ENCODE measurements around the gene EN2. TPM values are rescaled to one million over a fixed set of nuclear protein-coding genes. Genes with fewer than 3 reads are reported as not detected.

EN2 gene
- total and polyA plus RNA-seq, 5 donors from 2014 or later = not detected

DNA sequence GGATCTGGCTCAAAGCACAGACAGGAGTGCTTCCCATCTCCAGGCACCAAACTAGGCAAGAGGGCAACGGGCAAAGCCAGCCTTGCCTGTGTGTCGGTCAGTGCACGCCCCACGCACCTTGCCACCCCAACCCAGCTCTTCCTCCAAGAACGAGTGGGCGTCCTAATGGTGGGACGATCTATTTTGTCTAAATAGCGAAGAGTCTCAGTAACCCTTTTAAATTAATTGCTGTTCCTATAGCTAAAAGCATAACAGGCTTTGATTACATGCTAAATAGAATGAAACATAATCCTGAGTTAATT is 12.2 kb downstream of the EN2 start:
- Mint-ChIP-seq H3K36me3 (no peaks in the 10 kb centered on the region), H3K4me3 (no peak overlapping the region), H3K4me1 (peaks cover 0 to 24% (median 1%) of the 10 kb centered on the region in 4 donors), H3K9me3 (peaks cover 0 to 3% (median 0%) of the 10 kb centered on the region in 7 donors), H3K27me3 (peaks cover 86% of the 10 kb centered on the region), H3K27ac (no peak overlapping the region)
- ATAC-seq (ENCODE audit: low read depth in 2 of 2) (no peak), DNase-seq (no peak)
- no peaks in the 10 kb centered on the region for H3K36me3 ChIP-seq (ENCODE audit: control insufficient read depth, insufficient read depth, low read length)
- peaks cover 42% of the 10 kb centered on the region for H3K27me3 ChIP-seq (ENCODE audit: control insufficient read depth, insufficient read depth, low read length)
- H3K27ac ChIP-seq (ENCODE audit: insufficient read depth, low read length, poor library complexity, severe bottlenecking) = no peak overlapping the region
- H3K9me3 ChIP-seq (ENCODE audit: control insufficient read depth in 2 of 2, low read length in 2 of 2) = no peaks in the 10 kb centered on the region
- H3K4me1 ChIP-seq (ENCODE audit: control insufficient read depth, insufficient read depth, low read length, poor library complexity, severe bottlenecking) = peaks cover 22% of the 10 kb centered on the region
- no peak overlapping the region for H3K4me3 ChIP-seq (ENCODE audit: low read depth, low read length)

- H3K27me3 ChIP-seq (ENCODE audit: control insufficient read depth, insufficient read depth, low read length) = peaks cover 45% of the 10 kb centered on the region
- no peak for DNase-seq
Measured at GRCh38 chr7:155470686-155471638, 13.0 kb downstream of the EN2 start.

GRCh38 chr7:155471718-155472117 is 13.8 kb downstream of the EN2 start:
- Mint-ChIP-seq H3K27ac (no peak overlapping the region), H3K36me3 (no peaks in the 10 kb centered on the region), H3K4me3 (no peak overlapping the region), H3K27me3 (peaks cover 82% of the 10 kb centered on the region), H3K9me3 (peaks cover 0 to 3% (median 0%) of the 10 kb centered on the region in 7 donors), H3K4me1 (peaks cover 0 to 20% (median 1%) of the 10 kb centered on the region in 4 donors)
- DNase-seq = no peak
- ATAC-seq (ENCODE audit: low read depth in 2 of 2) = no peak
- H3K9me3 ChIP-seq (ENCODE audit: control insufficient read depth in 2 of 2, low read length in 2 of 2) = peaks cover 0 to 5% of the 10 kb centered on the region in 2 experiments
- H3K4me1 ChIP-seq (ENCODE audit: control insufficient read depth, insufficient read depth, low read length, poor library complexity, severe bottlenecking) = peaks cover 11% of the 10 kb centered on the region
- no peak overlapping the region for H3K27ac ChIP-seq (ENCODE audit: insufficient read depth, low read length, poor library complexity, severe bottlenecking)
- H3K36me3 ChIP-seq (ENCODE audit: control insufficient read depth, insufficient read depth, low read length) = no peaks in the 10 kb centered on the region
- H3K27me3 ChIP-seq (ENCODE audit: control insufficient read depth, insufficient read depth, low read length) = peaks cover 43% of the 10 kb centered on the region
- no peak overlapping the region for H3K4me3 ChIP-seq (ENCODE audit: low read depth, low read length)

More at GRCh38 chr7:155470686-155471638, 13.0 kb downstream of the EN2 start:
- Mint-ChIP-seq H3K36me3 (no peaks in the 10 kb centered on the region), H3K27me3 (peaks cover 82% of the 10 kb centered on the region), H3K9me3 (peaks cover 0 to 3% (median 0%) of the 10 kb centered on the region in 7 donors), H3K4me1 (peaks cover 0 to 22% (median 1%) of the 10 kb centered on the region in 4 donors), H3K4me3 (peak overlapping the region in 1 of 4 donors; percentile 70), H3K27ac (peak overlapping the region in 1 of 3 donors; percentile 10)
- Histone ChIP-seq H3K9me3 (ENCODE audit: control insufficient read depth in 2 of 2, low read length in 2 of 2) (peaks cover 0 to 5% of the 10 kb centered on the region in 2 experiments), H3K4me3 (ENCODE audit: low read depth, low read length) (no peak overlapping the region), H3K36me3 (ENCODE audit: control insufficient read depth, insufficient read depth, low read length) (no peaks in the 10 kb centered on the region), H3K27ac (ENCODE audit: insufficient read depth, low read length, poor library complexity, severe bottlenecking) (no peak overlapping the region), H3K4me1 (ENCODE audit: control insufficient read depth, insufficient read depth, low read length, poor library complexity, severe bottlenecking) (peaks cover 18% of the 10 kb centered on the region)
- ATAC-seq (ENCODE audit: low read depth in 2 of 2) = no peak

DNA sequence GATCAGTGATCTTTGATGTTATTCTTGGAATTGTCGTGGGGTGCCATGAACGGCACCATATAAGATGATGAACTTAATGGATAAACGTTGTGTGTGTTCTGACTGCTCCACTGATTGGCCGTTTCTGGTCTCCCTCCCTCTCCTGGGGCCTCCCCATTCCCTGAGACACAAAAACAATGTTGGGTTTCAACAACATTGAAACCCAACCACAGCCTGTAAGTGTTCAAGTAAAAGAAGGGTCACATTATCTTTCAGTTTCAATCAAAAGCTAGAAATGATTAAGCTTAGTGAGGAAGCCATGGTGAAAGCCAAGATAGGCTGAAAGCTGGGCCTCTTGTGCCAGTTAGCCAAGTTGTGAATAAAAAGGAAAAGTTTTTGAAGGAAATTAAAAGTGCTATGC is 19.5 kb downstream of the EN2 start:
- H3K4me1 Mint-ChIP-seq = peaks cover 0 to 10% (median 2%) of the 10 kb centered on the region in 4 donors
- Histone ChIP-seq H3K27me3 (ENCODE audit: control insufficient read depth, insufficient read depth, low read length) (peaks cover 16% of the 10 kb centered on the region), H3K4me3 (ENCODE audit: low read depth, low read length) (no peak overlapping the region), H3K27ac (ENCODE audit: insufficient read depth, low read length, poor library complexity, severe bottlenecking) (no peak overlapping the region), H3K4me1 (ENCODE audit: control insufficient read depth, insufficient read depth, low read length, poor library complexity, severe bottlenecking) (no peaks in the 10 kb centered on the region), H3K36me3 (ENCODE audit: control insufficient read depth, insufficient read depth, low read length) (no peaks in the 10 kb centered on the region), H3K9me3 (ENCODE audit: control insufficient read depth in 2 of 2, low read length in 2 of 2) (peaks cover 0 to 5% of the 10 kb centered on the region in 2 experiments)
- H3K4me3 Mint-ChIP-seq = peak overlapping the region in 1 of 4 donors; percentile 8
- peaks cover 0 to 7% (median 0%) of the 10 kb centered on the region in 7 donors for H3K9me3 Mint-ChIP-seq
- no peak for ATAC-seq (ENCODE audit: low read depth in 2 of 2)
- no peaks in the 10 kb centered on the region for H3K36me3 Mint-ChIP-seq
- no peak overlapping the region for H3K27ac Mint-ChIP-seq
- peaks cover 45% of the 10 kb centered on the region for H3K27me3 Mint-ChIP-seq
- no peak for DNase-seq

- Mint-ChIP-seq H3K27me3 (peaks cover 20% of the 10 kb centered on the region), H3K36me3 (no peaks in the 10 kb centered on the region), H3K27ac (no peak overlapping the region), H3K9me3 (peaks cover 0 to 7% (median 0%) of the 10 kb centered on the region in 7 donors), H3K4me3 (no peak overlapping the region), H3K4me1 (peaks cover 0 to 10% (median 1%) of the 10 kb centered on the region in 4 donors)
- H3K36me3 ChIP-seq (ENCODE audit: control insufficient read depth, insufficient read depth, low read length) = no peaks in the 10 kb centered on the region
- peaks cover 2% of the 10 kb centered on the region for H3K27me3 ChIP-seq (ENCODE audit: control insufficient read depth, insufficient read depth, low read length)
- H3K4me3 ChIP-seq (ENCODE audit: low read depth, low read length) = no peak overlapping the region
- no peak overlapping the region for H3K27ac ChIP-seq (ENCODE audit: insufficient read depth, low read length, poor library complexity, severe bottlenecking)
- DNase-seq (no peak), ATAC-seq (ENCODE audit: low read depth in 2 of 2) (no peak)
- H3K4me1 ChIP-seq (ENCODE audit: control insufficient read depth, insufficient read depth, low read length, poor library complexity, severe bottlenecking) = no peaks in the 10 kb centered on the region
- no peaks in the 10 kb centered on the region for H3K9me3 ChIP-seq (ENCODE audit: control insufficient read depth in 2 of 2, low read length in 2 of 2)
Measured at GRCh38 chr7:155481764-155482163, 23.8 kb downstream of the EN2 start.

DNA sequence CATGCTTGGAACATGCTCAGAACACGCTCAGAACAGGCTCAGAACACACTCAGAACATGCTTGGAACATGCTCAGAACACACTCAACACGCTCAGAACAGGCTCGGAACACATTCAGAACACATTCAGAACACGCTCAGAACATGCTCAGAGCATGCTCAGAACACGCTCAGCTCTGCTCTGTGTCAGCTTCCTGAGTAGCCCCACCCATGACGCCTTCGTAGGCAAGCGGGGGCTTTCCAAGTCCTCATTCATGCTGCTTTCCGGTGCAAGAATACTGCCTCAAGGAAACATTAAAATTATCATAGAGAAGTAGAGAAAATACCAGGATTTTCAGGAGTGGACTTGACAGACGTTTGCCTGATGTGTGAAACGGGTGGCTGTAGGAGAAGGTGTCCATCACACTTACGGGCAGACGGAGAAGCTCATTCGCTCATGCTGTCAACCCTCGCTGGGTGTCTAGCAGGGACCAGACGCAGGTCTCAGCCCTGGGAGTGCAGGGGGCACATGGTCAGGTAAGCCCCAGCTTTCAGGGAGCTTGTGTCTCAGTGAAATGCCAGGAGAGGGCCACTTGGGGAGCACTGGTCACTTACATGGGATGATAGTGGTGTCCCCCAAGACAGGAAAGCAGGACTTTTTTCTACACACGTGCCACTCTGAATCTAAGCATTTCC is 24.7 kb downstream of the EN2 start:
- Mint-ChIP-seq H3K36me3 (no peaks in the 10 kb centered on the region), H3K27me3 (peaks cover 15% of the 10 kb centered on the region), H3K4me1 (peaks cover 0 to 5% (median 0%) of the 10 kb centered on the region in 4 donors), H3K4me3 (peak overlapping the region in 1 of 4 donors; percentile 63), H3K9me3 (peaks cover 0 to 7% (median 0%) of the 10 kb centered on the region in 7 donors), H3K27ac (peak overlapping the region in 1 of 3 donors; percentile 8)
- ATAC-seq (ENCODE audit: low read depth in 2 of 2) (no peak), DNase-seq (peak in 1 of 3 donors; percentile 14)
- H3K4me3 ChIP-seq (ENCODE audit: low read depth, low read length) = peak overlapping the region; percentile 32
- no peaks in the 10 kb centered on the region for H3K36me3 ChIP-seq (ENCODE audit: control insufficient read depth, insufficient read depth, low read length)
- H3K4me1 ChIP-seq (ENCODE audit: control insufficient read depth, insufficient read depth, low read length, poor library complexity, severe bottlenecking) = no peaks in the 10 kb centered on the region
- H3K27ac ChIP-seq (ENCODE audit: insufficient read depth, low read length, poor library complexity, severe bottlenecking) = peak overlapping the region; percentile 41
- no peaks in the 10 kb centered on the region for H3K9me3 ChIP-seq (ENCODE audit: control insufficient read depth in 2 of 2, low read length in 2 of 2)
- H3K27me3 ChIP-seq (ENCODE audit: control insufficient read depth, insufficient read depth, low read length) = peaks cover 2% of the 10 kb centered on the region

- Histone ChIP-seq H3K4me3 (ENCODE audit: low read depth, low read length) (peak overlapping the region; percentile 32), H3K27ac (ENCODE audit: insufficient read depth, low read length, poor library complexity, severe bottlenecking) (peak overlapping the region; percentile 41), H3K9me3 (ENCODE audit: control insufficient read depth in 2 of 2, low read length in 2 of 2) (no peaks in the 10 kb centered on the region), H3K27me3 (ENCODE audit: control insufficient read depth, insufficient read depth, low read length) (peaks cover 2% of the 10 kb centered on the region), H3K4me1 (ENCODE audit: control insufficient read depth, insufficient read depth, low read length, poor library complexity, severe bottlenecking) (no peaks in the 10 kb centered on the region), H3K36me3 (ENCODE audit: control insufficient read depth, insufficient read depth, low read length) (no peaks in the 10 kb centered on the region)
- DNase-seq (no peak), ATAC-seq (ENCODE audit: low read depth in 2 of 2) (no peak)
- Mint-ChIP-seq H3K4me1 (no peaks in the 10 kb centered on the region), H3K27me3 (peaks cover 14% of the 10 kb centered on the region), H3K27ac (peak overlapping the region in 1 of 3 donors; percentile 8), H3K4me3 (peak overlapping the region in 1 of 4 donors; percentile 20), H3K36me3 (no peaks in the 10 kb centered on the region), H3K9me3 (peaks cover 0 to 7% (median 0%) of the 10 kb centered on the region in 7 donors)
Measured at GRCh38 chr7:155483245-155483644, 25.3 kb downstream of the EN2 start.
